Measurements from ENCODE around the gene PTPRM. TPM values are rescaled to one million over a fixed set of nuclear protein-coding genes. Genes with fewer than 3 reads are reported as not detected.

PTPRM gene
- total RNA-seq, 1 donor from 2014 or later: 1.00 TPM

- ATAC-seq (ENCODE audit: low read depth): no peak
- ChIA-PET CTCF (no interaction called here), POLR2A (no interaction called here)
- Mint-ChIP-seq H3K36me3 (ENCODE audit: low read depth) (no peaks in the 10 kb centered on the region), H3K27ac (no peak overlapping the region), H3K4me3 (no peak overlapping the region), H3K4me1 (no peaks in the 10 kb centered on the region), H3K9me3 (no peaks in the 10 kb centered on the region), H3K27me3 (no peaks in the 10 kb centered on the region)
- intact Hi-C loops (cut with micrococcal nuclease): no loop called here
- TF ChIP-seq, protein P1, sequence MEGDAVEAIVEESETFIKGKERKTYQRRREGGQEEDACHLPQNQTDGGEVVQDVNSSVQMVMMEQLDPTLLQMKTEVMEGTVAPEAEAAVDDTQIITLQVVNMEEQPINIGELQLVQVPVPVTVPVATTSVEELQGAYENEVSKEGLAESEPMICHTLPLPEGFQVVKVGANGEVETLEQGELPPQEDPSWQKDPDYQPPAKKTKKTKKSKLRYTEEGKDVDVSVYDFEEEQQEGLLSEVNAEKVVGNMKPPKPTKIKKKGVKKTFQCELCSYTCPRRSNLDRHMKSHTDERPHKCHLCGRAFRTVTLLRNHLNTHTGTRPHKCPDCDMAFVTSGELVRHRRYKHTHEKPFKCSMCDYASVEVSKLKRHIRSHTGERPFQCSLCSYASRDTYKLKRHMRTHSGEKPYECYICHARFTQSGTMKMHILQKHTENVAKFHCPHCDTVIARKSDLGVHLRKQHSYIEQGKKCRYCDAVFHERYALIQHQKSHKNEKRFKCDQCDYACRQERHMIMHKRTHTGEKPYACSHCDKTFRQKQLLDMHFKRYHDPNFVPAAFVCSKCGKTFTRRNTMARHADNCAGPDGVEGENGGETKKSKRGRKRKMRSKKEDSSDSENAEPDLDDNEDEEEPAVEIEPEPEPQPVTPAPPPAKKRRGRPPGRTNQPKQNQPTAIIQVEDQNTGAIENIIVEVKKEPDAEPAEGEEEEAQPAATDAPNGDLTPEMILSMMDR (IDR thresholded peaks at IDR 0.05): no peak
- DNase-seq: no peak
Measured at GRCh38 chr18:7523772-7524171, 43.3 kb upstream of the PTPRM start.

- no peak for DNase-seq
- no peak for ATAC-seq (ENCODE audit: low read depth)
- Mint-ChIP-seq H3K27me3 (no peaks in the 10 kb centered on the region), H3K4me1 (no peaks in the 10 kb centered on the region), H3K36me3 (ENCODE audit: low read depth) (no peaks in the 10 kb centered on the region), H3K9me3 (no peaks in the 10 kb centered on the region), H3K27ac (no peak overlapping the region), H3K4me3 (no peak overlapping the region)
- CTCF ChIA-PET: no interaction called here
- intact Hi-C loops (cut with micrococcal nuclease): no loop called here
- TF ChIP-seq, protein P1 (IDR thresholded peaks at IDR 0.05): no peak
- POLR2A ChIA-PET: no interaction called here
Measured at GRCh38 chr18:7524786-7525185, 42.3 kb upstream of the PTPRM start.

GRCh38 chr18:7532942-7533341, 34.2 kb upstream of the PTPRM start:
- DNase-seq (no peak), ATAC-seq (ENCODE audit: low read depth) (no peak)
- H3K36me3 Mint-ChIP-seq (ENCODE audit: low read depth): no peaks in the 10 kb centered on the region
- H3K27me3 Mint-ChIP-seq: no peaks in the 10 kb centered on the region
- intact Hi-C loops (cut with micrococcal nuclease): no loop called here
- TF ChIP-seq, protein P1 (IDR thresholded peaks at IDR 0.05): no peak
- ChIA-PET POLR2A (no interaction called here), CTCF (no interaction called here)
- H3K4me3 Mint-ChIP-seq: no peak overlapping the region
- H3K9me3 Mint-ChIP-seq: peaks cover 4% of the 10 kb centered on the region
- H3K27ac Mint-ChIP-seq: no peak overlapping the region
- H3K4me1 Mint-ChIP-seq: no peaks in the 10 kb centered on the region

DNA sequence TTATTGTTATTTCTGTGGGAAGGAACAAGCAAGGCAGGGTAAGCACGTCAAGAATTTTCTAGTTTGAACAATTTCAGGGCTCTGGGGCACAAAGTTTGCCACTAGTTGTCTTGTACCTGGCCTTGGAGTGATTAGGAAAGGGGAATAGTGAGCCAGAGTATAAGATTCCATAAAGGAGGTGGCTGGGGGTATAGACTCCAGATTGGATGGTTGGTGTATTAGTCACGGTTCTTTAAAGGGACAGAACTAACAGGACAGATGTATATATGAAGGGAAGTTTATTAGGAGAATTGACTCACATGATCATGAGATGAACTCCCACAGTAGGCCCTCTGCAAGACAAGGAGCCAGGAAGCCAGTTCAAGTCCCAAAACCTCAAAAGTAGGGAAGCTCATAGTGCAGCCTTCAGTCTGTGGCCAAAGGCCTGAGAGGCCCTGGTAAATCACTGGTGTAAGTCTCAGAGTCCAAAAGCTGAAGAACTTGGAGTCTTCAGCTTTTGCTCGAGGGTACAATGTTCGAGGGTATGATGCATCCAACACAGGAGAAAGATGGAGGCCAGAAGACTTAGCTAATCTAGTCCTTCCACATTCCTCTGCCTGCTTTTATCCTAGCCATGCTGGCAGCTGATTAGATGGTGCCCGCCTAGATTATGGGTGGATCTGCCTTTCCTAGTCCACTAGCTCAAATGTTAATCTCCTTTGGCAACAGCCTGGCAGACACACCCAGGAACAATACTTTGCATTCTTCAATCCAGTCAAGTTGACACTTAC, 31.5 kb upstream of the PTPRM start:
- TF ChIP-seq, protein P1 (IDR thresholded peaks at IDR 0.05): no peak
- CTCF ChIA-PET: no interaction called here
- Mint-ChIP-seq H3K36me3 (ENCODE audit: low read depth) (no peaks in the 10 kb centered on the region), H3K27me3 (no peaks in the 10 kb centered on the region), H3K4me1 (no peaks in the 10 kb centered on the region), H3K9me3 (peaks cover 5% of the 10 kb centered on the region), H3K4me3 (no peak overlapping the region), H3K27ac (no peak overlapping the region)
- DNase-seq: no peak
- POLR2A ChIA-PET: no interaction called here
- intact Hi-C loops (cut with micrococcal nuclease): no loop called here
- no peak for ATAC-seq (ENCODE audit: low read depth)

GRCh38 chr18:7537145-7537544, 30.0 kb upstream of the PTPRM start:
- POLR2A ChIA-PET: no interaction called here
- TF ChIP-seq, protein P1 (IDR thresholded peaks at IDR 0.05): no peak
- Mint-ChIP-seq H3K4me3 (no peak overlapping the region), H3K36me3 (ENCODE audit: low read depth) (no peaks in the 10 kb centered on the region), H3K27ac (no peak overlapping the region), H3K4me1 (no peaks in the 10 kb centered on the region), H3K9me3 (peaks cover 5% of the 10 kb centered on the region), H3K27me3 (no peaks in the 10 kb centered on the region)
- DNase-seq (no peak), ATAC-seq (ENCODE audit: low read depth) (no peak)
- CTCF ChIA-PET: no interaction called here
- intact Hi-C loops (cut with micrococcal nuclease): no loop called here

Measured in activated B cell treated with CpG ODN at 0.5 μM for 24 hours (primary cell).